ENCODE data around the gene PPP4R4. TPM values are rescaled to one million over a fixed set of nuclear protein-coding genes. Genes with fewer than 3 reads are reported as not detected.

Gene PPP4R4
- total RNA-seq, 1 experiment from 2014 or later: 3.9 TPM

- Histone ChIP-seq H4K8ac (replicated peaks; ENCODE audit: insufficient read length, low read depth, low read length) (no peak overlapping the region), H3K23ac (ENCODE audit: insufficient read length, low read depth, low read length) (no peak overlapping the region), H2BK12ac (ENCODE audit: insufficient read length, low read depth, low read length) (no peak overlapping the region), H2AFZ (ENCODE audit: low read length) (no peak overlapping the region), H3K79me1 (ENCODE audit: insufficient read depth, low read depth, low read length, poor library complexity, severe bottlenecking) (no peaks in the 10 kb centered on the region), H4K91ac (ENCODE audit: insufficient read length, low read depth, low read length) (no peak overlapping the region), H3K14ac (ENCODE audit: insufficient read depth, low read length) (no peak overlapping the region), H3K9me3 (ENCODE audit: control insufficient read depth, low read depth, low read length) (no peaks in the 10 kb centered on the region), H4K20me1 (ENCODE audit: control insufficient read depth, insufficient read depth, insufficient read length) (no peaks in the 10 kb centered on the region), H3K56ac (ENCODE audit: insufficient read length, low read depth, low read length) (no peak overlapping the region), H3K9ac (ENCODE audit: extremely low read depth, insufficient read length, low read length) (no peak overlapping the region), H2BK5ac (ENCODE audit: insufficient read length, low read length) (no peak overlapping the region), H4K5ac (ENCODE audit: insufficient read length, low read depth, low read length) (no peak overlapping the region), H3K27ac (ENCODE audit: insufficient read length, low read depth, low read length) (no peak overlapping the region), H2BK15ac (ENCODE audit: low read depth, low read length) (no peak overlapping the region), H3K4me1 (ENCODE audit: insufficient read depth, low read length) (no peaks in the 10 kb centered on the region), H3K23me2 (ENCODE audit: insufficient read length, low read depth, low read length, poor library complexity, severe bottlenecking) (peaks cover 7% of the 10 kb centered on the region), H3T11ph (ENCODE audit: low read length) (no peak overlapping the region), H3K4ac (ENCODE audit: low read depth, low read length) (no peak overlapping the region), H2BK120ac (ENCODE audit: low read depth, low read length, poor library complexity, severe bottlenecking) (no peak overlapping the region), H3K79me2 (ENCODE audit: insufficient read depth, low read length) (peaks cover 3% of the 10 kb centered on the region; the same call in 1 of the 2 replicates), H3K18ac (ENCODE audit: insufficient read length, low read depth, low read length) (no peak overlapping the region), H2BK20ac (ENCODE audit: low read depth, low read length, poor library complexity, severe bottlenecking) (no peak overlapping the region), H3K4me2 (ENCODE audit: insufficient read depth, insufficient read length, low read length) (no peak overlapping the region), H3K27me3 (ENCODE audit: insufficient read depth, low read length) (no peaks in the 10 kb centered on the region; the same call in 1 of the 2 replicates), H2AK5ac (ENCODE audit: insufficient read length, low read length) (no peak overlapping the region)
- no CpG with 5 or more reads among the region's 6 CpGs for WGBS (ENCODE audit: extremely low coverage, insufficient read length, low lambda C conversion rate)
- Mint-ChIP-seq H3K4me3 (no peak overlapping the region), H3K9me3 (no peaks in the 10 kb centered on the region), H3K36me3 (ENCODE audit: insufficient read depth in 1 of 3, low read depth in 3 of 3) (no peaks in the 10 kb centered on the region), H3K4me1 (peaks cover 13 to 14% of the 10 kb centered on the region in 2 experiments), H3K27me3 (ENCODE audit: low read depth) (peaks cover 25% of the 10 kb centered on the region), H3K27ac (no peak overlapping the region)
- TF ChIP-seq CTCF (conservative IDR thresholded peaks at IDR 0.05): no peak
- no peak for DNase-seq
Observed at GRCh38 chr14:94170136-94170535, 4.0 kb upstream of the PPP4R4 start.
